GM20431 (cell line): ENCODE measurements around the gene DPAGT1.
"Not testable (repeated sequence)": the region's sequence is repeated elsewhere in the genome, so short reads cannot be mapped to it uniquely, and the experiment has no call there.

Experiments
- in situ Hi-C: fragments of 300-500 bp; cut with MseI, MboI; formaldehyde crosslinking; loops from one replicate; pipeline ENCODE4 v1.15.0; 2020; ENCODE audit warnings: low sequenced_read_pairs; ENCODE audit not compliant: unreplicated experiment

The DPAGT1 gene

DNA sequence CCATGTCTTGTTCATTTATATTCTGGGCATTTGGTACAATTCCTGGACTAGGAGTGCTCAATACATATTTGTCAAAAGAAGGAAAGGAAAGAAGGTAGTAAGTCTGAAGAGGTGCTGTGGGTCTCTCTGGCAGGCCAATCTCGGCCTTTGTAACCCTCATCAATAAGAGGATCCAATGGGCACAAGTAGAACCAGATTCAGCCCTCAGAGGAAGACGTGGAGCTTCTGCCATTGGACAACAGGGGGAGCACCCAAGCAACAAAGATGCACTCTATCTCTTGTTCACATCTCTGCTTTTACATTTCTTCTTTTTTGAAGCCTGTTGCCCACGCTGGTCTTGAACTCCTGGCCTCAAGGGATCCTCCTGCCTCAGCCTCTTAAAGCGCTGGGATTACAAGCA is 36.3 kb downstream of the DPAGT1 start:
- in situ Hi-C loops = no loop called here

DNA sequence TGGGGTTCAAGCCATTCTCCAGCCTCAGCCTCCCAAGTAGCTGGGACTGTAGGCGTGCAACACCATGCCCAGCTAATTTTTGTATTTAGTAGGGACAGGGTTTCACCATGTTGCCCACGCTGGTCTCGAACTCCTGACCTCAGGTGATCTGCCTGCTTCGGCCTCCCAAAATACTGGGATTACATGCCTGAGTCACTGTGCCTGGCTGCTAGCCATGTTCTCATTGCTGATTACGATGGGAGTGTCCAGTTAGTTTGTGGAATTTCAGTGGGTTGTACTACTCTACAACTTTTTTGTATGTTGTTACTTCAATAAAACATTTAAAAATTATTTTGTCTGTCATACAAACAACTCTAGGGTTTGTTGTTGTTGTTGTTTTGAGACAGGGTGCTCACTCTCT is 38.9 kb downstream of the DPAGT1 start:
- in situ Hi-C loops = no loop called here

DNA sequence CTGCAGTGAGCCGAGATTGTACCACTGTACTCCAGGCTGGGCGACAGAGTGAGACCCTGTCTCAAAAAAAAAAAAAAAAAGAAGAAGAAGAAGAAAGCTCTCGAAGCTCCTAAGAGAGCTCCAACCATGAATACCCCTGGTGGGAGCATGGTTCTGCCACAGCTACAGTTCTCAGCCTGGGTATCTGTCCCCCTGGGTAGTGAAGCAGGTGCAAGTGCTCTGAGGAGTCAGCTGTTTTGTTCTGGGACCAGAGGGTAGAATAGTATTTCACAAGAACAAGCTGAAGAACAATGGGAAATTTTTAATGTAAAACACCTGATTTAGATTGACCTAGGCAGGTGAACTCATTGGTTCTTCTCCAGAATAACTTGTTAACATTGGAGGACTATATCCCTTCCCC is 40.4 kb downstream of the DPAGT1 start:
- in situ Hi-C loops = no loop called here

DNA sequence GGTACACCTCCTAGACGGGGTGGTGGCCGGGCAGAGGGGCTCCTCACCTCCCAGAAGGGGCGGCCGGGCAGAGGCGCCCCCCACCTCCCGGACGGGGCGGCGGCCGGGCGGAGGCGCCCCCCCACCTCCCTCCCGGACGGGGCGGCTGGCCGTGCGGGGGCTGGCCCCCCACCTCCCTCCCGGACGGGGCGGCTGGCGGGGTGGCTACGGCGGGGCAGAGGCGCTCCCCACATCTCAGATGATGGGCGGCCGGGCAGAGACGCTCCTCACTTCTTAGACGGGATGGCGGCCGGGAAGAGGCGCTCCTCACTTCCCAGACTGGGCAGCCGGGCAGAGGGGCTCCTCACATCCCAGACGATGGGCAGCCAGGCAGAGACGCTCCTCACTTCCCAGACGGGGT is 42.5 kb downstream of the DPAGT1 start:
- in situ Hi-C loops = not testable (repeated sequence)

DNA sequence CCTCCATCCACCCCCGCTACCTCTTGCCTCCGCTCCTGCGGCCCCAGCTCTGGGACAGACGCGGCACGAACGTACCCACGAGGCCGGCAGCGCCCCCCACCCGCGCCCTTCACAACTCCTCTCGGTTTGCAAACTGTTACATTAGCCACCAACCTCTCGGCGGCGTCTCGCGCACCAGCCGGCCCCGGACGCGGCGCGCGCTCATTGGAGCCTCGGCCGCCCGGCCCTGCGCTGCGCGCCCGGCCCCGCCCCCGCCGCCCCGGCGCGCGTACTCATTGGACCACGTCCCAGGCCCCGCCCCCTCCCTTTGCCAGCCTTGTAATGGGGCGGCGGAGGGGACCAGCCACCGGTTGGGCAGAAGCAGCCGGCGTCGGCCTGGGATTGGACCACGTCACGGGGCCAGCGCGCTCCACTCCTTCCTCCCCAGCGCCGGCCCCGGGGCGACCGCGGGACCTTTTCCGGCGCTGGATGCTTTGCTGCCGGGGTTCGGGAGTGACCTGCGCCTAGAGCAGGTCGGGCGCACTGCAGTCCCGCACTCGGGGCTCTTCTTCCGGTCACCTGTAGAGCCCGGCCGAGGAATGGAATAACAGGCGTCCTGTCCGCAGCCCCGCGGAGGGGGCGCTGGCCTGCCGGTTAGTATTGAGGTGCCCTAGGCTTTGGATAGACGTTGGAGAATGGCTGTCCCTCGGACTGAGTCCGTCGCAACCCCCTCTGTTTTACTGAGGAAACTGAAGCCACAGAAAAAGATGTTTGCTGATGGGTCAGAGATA is 44.5 kb downstream of the DPAGT1 start, which contains the start of gene HYOU1:
Gene HYOU1, minus strand, starts transcription at position 206 of the 770 bp plus-strand sequence. CDS start 1,045 bp downstream, outside the sequence.
- in situ Hi-C loops = no loop called here

DNA sequence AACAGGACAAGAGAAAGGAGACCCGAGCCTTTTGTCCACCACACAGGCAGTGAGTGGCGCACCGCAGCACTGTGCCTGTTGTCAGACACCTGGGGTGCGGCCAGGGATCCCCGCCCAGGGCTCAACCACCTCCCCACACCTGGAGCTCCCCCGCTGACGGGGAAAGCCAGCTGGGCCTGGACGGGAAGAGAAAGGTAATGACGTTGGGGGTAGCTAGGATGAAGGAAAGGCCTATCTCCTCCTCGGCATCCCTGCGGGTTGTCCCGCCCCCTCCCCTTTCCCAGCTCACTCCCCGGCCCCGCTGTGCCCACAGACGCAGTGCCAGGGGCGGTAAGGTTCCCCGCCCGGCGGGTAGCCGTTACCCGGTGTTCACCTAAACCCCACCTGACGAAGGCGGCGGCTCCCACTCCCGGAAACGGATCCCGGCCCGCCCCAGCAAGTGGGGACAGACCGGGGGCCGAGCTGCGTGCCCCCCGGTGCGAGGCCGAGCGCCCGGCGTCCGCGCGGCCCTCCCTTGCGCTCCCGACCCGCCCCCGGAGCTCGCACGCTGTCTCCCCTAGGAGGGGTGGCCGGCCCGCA is 45.1 kb downstream of the DPAGT1 start:
- in situ Hi-C loops = no loop called here

DNA sequence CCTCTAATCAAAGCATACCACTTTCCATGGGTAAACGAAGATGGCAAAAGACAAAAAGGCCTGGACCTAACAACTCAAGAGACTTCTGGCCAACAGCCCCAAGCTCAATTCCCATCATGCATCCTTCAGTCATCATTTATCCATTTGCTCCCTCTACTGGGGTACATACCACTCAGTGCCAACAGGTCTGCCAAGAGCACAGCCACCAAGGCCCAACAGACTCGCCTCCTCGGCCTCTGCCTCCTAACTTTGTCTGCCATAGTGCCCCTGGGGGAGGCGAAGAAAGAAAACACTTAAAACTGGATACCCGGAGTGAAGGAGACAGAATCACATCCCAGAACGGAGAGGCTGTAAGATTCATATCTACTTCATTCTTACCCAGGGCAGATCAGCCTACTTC is 45.8 kb downstream of the DPAGT1 start:
- in situ Hi-C loops = no loop called here

DNA sequence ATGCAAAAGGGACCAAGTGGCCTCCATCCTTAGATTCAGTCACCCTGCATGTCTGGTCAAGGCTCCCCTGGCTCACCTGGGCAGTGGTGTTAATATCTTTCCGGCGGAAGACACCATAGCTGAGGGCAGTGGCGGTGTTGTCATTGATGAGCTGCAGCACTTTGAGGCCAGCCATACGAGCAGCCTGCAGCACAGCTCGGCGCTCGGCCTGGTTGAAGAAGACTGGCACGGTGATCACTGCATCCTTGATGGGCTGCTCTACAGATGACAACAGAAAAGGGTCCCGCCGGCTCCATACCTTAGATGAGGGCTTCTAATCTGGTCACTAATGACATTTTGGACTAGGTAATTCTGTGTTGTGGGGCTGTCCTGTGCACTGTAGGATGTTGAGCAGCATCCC is 47.2 kb downstream of the DPAGT1 start:
- in situ Hi-C loops = no loop called here

DNA sequence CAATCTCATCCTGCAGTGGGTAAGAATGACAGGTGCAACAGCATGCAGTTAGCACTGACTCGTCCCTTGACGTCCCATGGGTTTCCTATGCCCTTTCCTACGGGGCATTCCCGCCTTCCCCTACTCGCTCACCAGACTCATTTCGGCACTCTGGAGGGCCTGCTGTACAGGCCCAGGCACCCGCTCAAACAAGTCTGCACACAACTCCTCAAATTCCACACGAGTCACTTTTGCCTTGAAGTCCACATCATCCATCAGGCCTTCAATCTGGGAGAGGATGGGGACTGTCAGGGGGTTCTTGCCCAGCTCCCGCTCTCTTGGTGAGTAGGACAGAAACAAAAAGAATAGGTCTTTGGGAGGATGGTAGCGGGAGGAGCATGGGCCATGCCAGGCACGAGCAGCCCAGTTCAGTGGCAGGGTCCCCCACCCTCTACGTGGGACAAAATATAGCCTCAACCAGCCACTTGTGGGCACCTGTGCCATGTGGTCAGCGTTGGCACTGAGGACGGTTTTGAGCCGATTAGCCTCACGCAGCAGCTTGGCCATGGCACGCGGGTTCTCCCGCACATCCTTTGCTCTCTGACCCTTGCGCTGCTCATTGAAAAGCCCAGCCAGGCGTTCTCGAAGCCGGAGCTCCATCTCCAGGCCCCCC is 49.4 kb downstream of the DPAGT1 start:
- in situ Hi-C loops = no loop called here

DNA sequence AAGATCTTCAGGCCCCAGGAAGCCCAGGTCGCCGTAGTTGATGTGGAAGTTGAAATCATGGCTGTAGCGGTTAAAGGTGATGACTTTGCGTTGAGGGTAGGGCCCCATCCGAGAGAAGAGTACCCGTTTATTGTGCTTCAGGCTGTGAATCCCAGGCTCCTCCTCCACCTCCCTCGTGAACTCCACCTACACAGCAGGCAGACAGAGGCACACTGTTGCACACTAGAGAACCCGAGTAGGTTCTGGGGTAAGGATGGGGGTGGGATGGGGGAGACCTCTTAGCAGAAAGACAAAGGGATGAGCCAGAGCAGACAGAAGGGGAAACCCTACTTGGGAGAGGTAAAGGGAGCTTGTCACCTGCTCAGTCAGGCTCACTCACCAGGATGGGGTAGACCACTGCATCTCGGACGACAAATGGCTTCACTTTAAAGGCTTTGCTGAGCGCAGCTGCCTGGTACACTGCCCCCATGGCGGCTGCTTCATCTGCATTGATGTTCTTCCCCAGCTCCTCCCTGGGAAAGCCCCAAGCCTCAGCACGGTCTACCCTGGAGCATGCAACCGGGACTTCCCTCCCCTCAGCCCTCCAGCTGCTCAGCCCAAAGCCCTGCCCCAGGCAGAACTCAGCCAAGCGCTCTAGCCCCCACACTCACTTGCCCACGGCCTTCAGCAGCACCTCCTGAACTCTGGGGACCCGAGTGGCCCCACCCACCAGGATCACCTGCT is 50.1 kb downstream of the DPAGT1 start:
- in situ Hi-C loops = no loop called here

DNA sequence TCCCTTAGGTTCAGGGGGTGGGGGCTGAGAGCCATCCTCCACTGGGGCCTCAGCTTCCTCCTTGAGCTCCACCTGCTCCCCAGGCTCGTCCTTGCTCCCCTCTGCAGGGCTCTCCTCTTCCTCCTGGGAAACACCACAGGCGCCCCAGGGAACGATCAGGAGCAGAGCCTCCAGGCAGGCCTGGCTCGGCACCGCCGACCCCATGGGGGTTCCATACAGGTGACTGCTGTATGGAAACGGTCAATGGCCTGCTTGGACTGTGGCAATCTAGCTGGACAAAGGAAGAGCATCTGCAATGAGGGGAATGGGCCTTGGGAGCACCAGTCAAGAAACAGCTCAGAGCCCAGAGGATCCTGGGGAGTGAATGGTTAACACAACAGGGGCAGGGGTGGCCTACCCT is 52.6 kb downstream of the DPAGT1 start:
- in situ Hi-C loops = no loop called here

DNA sequence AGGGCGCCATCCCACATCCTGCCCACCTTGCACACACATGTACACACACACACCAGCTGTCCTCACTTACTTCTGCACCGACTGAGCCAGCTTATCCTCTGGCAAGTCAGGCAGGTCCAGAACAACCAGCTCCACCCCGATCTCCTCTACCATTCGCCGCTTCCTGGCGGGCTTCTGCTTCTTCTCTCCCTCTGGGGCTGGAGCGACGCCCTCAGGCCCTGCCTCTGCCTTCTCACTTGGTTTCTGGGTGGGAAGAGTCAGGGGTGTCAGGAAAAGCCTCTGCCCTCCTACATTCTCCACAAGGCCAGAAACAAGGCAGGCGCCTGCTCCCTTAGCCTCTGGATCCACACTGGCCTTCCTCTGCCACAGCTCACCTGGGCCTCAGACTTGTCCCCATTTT is 53.0 kb downstream of the DPAGT1 start:
- in situ Hi-C loops = no loop called here

DNA sequence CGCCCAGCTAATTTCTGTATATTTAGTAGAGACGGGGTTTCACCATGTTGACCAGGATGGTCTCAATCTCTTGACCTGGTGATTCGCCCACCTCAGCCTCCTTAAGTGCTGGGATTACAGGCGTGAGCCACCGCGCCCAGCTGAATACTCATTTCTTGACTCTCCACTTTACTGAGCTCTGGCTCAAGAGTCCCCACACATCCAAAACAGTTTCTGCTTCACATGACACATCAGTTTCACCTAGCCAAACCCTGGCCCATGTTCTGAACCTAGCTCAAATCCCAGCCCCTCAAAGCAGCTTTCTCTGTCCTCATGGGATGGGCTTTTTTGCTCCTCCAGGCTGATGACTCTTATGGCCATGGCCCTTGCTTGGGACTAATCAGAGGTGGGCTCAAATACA is 54.4 kb downstream of the DPAGT1 start:
- in situ Hi-C loops = no loop called here
